Activated CD4-positive, alpha-beta memory T cell treated with anti-CD3 and anti-CD28 coated beads, Interleukin-2, amount 10 ng/mL, durations not matched to agents 7 days and 5 days (primary cell): ENCODE results near the gene B4GALNT3. TPM values are rescaled to one million over a fixed set of nuclear protein-coding genes. Genes with fewer than 3 reads are reported as not detected.

Source experiments
- CTCF ChIA-PET: fragments of 350-600 bp; sonication (Branson Sonifier 250); formaldehyde crosslinking; loops from one replicate; lab custom pipeline; 2021; ENCODE audit warnings: antibody characterized with exemption, inconsistent platforms; lab: Charles Lee
- POLR2A ChIA-PET: fragments of 350-600 bp; sonication (Branson Sonifier 250); formaldehyde crosslinking; loops from one replicate; lab custom pipeline; 2021; ENCODE audit warnings: antibody characterized with exemption; lab: Charles Lee
- DNase-seq: peaks from one replicate; pipeline ENCODE4 v3.0.0-alpha.2; 2020
- H3K27ac Mint-ChIP-seq: one replicate; pipeline ENCODE4 v1.8.0; 2021; ENCODE audit warnings: mild to moderate bottlenecking, mixed read lengths
- H3K27me3 Mint-ChIP-seq: one replicate; pipeline ENCODE4 v1.8.0; 2021; ENCODE audit warnings: mixed read lengths
- H3K36me3 Mint-ChIP-seq: one replicate; pipeline ENCODE4 v1.8.0; 2021; ENCODE audit warnings: low read depth, mixed read lengths
- H3K4me1 Mint-ChIP-seq: one replicate; pipeline ENCODE4 v1.8.0; 2021; ENCODE audit warnings: mixed read lengths
- H3K4me3 Mint-ChIP-seq: one replicate; pipeline ENCODE4 v1.8.0; 2021; ENCODE audit warnings: mild to moderate bottlenecking, mixed read lengths
- H3K9me3 Mint-ChIP-seq: one replicate; pipeline ENCODE4 v1.8.0; 2021; ENCODE audit warnings: mixed read lengths
- total RNA-seq, 2 experiments: library from RNA; stranded (reverse); gene quantifications; one replicate each; pipeline ENCODE4 v1.2.3, GENCODE V29; 2021

The B4GALNT3 gene
- total RNA-seq, 2 experiments from 2014 or later: 0.68 to 0.88 TPM

DNA sequence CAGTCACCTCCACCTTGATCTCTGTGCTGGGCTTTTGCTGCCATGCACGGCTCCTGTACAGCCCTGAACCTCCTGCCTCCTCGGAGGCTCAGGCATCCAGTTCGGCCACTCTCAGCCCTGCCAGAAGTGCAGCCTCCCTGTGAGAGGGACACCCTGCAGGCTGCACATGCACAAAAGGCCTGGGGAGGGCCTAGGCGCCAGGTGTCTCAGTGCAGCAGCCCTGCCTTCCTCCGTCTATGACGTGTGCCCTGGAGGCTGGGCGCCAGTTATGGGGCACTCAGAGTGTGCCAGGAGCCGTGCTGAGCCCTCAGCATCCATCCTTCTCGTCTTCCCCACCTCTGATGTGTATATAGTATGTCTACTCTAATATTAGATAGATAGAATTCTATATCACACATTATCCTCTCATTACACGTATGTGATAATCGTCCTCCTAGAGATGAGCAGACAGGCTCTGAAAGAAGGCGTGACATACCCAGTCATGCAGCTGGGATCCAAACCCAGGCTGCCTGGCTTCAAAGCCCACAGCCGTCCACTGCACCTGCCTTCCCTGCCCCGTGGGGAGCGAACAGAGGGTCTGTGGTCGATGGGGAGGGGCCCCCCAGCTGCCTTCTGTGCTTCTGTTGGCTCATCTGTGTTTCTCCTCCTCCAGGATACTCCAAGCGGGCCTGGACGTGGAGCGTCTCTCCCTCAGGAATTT lies 101.1 kb downstream of the B4GALNT3 start:
- peaks cover 46% of the 10 kb centered on the region for H3K4me1 Mint-ChIP-seq
- DNase-seq: no peak
- H3K9me3 Mint-ChIP-seq: no peaks in the 10 kb centered on the region
- POLR2A ChIA-PET: no interaction called here
- H3K27ac Mint-ChIP-seq: no peak overlapping the region
- no peak overlapping the region for H3K4me3 Mint-ChIP-seq
- peaks cover 10% of the 10 kb centered on the region for H3K36me3 Mint-ChIP-seq
- peaks cover 8% of the 10 kb centered on the region for H3K27me3 Mint-ChIP-seq
- CTCF ChIA-PET: no interaction called here

GRCh38 chr12:561391-561705 lies 101.6 kb downstream of the B4GALNT3 start:
- Mint-ChIP-seq H3K4me1 (peaks cover 52% of the 10 kb centered on the region), H3K9me3 (no peaks in the 10 kb centered on the region), H3K27ac (no peak overlapping the region), H3K4me3 (no peak overlapping the region), H3K36me3 (peaks cover 10% of the 10 kb centered on the region), H3K27me3 (peaks cover 8% of the 10 kb centered on the region)
- POLR2A ChIA-PET: no interaction called here
- DNase-seq: no peak
- CTCF ChIA-PET: no interaction called here

- H3K4me1 Mint-ChIP-seq: peaks cover 58% of the 10 kb centered on the region
- ChIA-PET POLR2A (no interaction called here), CTCF (no interaction called here)
- peaks cover 10% of the 10 kb centered on the region for H3K36me3 Mint-ChIP-seq
- H3K27ac Mint-ChIP-seq: peak overlapping the region; percentile 67
- H3K4me3 Mint-ChIP-seq: no peak overlapping the region
- peaks cover 8% of the 10 kb centered on the region for H3K27me3 Mint-ChIP-seq
- no peaks in the 10 kb centered on the region for H3K9me3 Mint-ChIP-seq
- DNase-seq: no peak
Measured at GRCh38 chr12:561908-562593, 102.3 kb downstream of the B4GALNT3 start.

DNA sequence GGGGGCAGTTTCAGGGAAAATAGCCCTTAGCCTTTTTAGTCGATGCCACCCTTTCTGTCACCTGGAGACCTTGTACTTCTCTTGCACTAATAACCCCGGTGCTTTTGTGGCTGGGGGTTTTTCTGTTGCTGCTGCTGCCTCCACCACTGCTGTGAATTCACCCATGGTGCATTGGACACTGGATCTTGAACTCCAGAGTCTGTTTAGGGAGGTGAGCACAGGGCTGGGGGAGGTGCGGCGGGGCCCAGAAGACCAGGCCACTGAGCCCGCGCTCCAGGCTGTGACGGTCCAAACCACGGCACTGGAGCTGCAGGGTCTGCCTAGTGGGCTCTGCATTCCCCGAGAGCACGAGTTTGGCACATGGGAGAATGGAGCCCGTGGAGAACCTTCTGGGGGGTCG lies 102.9 kb downstream of the B4GALNT3 start:
- no peak for DNase-seq
- Mint-ChIP-seq H3K27me3 (peaks cover 8% of the 10 kb centered on the region), H3K4me1 (peaks cover 63% of the 10 kb centered on the region), H3K9me3 (no peaks in the 10 kb centered on the region), H3K27ac (peak overlapping the region; percentile 88), H3K4me3 (peak overlapping the region; percentile 74), H3K36me3 (peaks cover 10% of the 10 kb centered on the region)
- CTCF ChIA-PET: no interaction called here
- POLR2A ChIA-PET: no interaction called here

DNA sequence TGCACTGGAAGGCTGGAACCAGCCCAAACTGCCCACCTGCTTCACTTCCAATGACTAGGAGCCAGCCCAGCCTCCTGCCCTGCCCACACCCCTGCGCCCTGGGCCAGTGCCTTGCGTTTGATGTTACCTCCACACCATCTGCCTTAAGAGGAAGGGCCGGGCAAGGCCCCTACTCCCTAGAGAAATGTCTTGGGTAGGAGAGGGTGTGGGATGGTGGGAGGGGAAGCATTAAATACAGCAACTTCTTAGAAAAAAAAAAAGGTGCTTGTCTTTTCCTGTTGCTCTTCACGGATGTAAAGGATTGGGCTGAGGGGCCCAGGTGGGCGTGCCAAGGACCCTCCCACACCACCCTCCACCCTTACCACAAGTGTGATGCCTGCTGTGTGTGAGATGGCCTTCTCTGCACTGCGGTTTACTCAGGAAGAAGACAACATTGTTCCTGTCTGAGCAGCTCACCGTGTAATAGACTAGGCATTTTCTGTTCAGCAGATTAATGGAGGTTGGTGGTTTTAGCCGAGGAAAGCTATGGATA lies 103.6 kb downstream of the B4GALNT3 start:
- DNase-seq: peak; percentile 78
- H3K27ac Mint-ChIP-seq: peak overlapping the region; percentile 88

DNA sequence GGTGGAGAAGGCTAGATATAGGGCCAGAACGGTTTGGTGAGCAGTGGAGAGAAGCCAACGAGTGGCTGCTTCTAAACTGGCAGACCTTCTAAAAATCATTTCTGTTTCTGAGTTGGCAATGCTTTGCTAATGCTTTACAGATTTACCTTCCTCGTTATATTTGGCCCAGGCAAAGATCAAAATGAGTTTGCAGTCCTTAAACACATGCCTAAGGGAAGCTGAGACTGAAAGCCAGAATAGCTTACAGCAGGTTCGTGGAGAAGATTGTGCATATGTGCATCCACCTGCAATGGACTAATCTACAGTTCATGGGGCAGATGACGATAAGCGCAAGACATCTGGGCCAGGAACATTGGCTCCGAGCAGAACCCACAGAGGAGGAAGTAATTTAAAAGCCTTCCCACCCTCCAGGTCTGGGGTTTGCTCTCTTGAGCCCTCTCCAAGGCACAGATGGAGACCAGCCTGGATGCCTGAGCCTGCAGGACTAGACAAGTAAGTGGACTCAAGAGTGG lies 104.1 kb downstream of the B4GALNT3 start:
- peaks cover 8% of the 10 kb centered on the region for H3K27me3 Mint-ChIP-seq
- peaks cover 10% of the 10 kb centered on the region for H3K36me3 Mint-ChIP-seq
- ChIA-PET CTCF (interaction anchor here (0.9 to 1.4 kb wide), 7 partner anchors 9 to 529 kb away, joined by 3 to 6 read pairs (median 3); partner anchors contain the start of gene RAD52), POLR2A (interaction anchor here (0.9 to 1.6 kb wide), 4 partner anchors 8 to 191 kb away, joined by 3 to 9 read pairs (median 4); no protein-coding TSS in a partner anchor)
- H3K4me3 Mint-ChIP-seq: peak overlapping the region; percentile 74
- no peaks in the 10 kb centered on the region for H3K9me3 Mint-ChIP-seq
- DNase-seq: no peak
- peaks cover 71% of the 10 kb centered on the region for H3K4me1 Mint-ChIP-seq
- H3K27ac Mint-ChIP-seq: peak overlapping the region; percentile 88

More for the DNA sequence above, 103.6 kb downstream of the B4GALNT3 start:
- H3K4me1 Mint-ChIP-seq: peaks cover 66% of the 10 kb centered on the region
- H3K4me3 Mint-ChIP-seq: peak overlapping the region; percentile 74
- no peaks in the 10 kb centered on the region for H3K9me3 Mint-ChIP-seq
- H3K27me3 Mint-ChIP-seq: peaks cover 8% of the 10 kb centered on the region
- peaks cover 10% of the 10 kb centered on the region for H3K36me3 Mint-ChIP-seq
- ChIA-PET CTCF (interaction anchor here (0.9 to 1.4 kb wide), 6 partner anchors 9 to 530 kb away, joined by 3 to 6 read pairs (median 3); no protein-coding TSS in a partner anchor), POLR2A (interaction anchor here (0.9 to 1.6 kb wide), 4 partner anchors 9 to 192 kb away, joined by 3 to 9 read pairs (median 4); no protein-coding TSS in a partner anchor)

- peaks cover 78% of the 10 kb centered on the region for H3K4me1 Mint-ChIP-seq
Measured at GRCh38 chr12:565161-565560, 105.4 kb downstream of the B4GALNT3 start.

DNA sequence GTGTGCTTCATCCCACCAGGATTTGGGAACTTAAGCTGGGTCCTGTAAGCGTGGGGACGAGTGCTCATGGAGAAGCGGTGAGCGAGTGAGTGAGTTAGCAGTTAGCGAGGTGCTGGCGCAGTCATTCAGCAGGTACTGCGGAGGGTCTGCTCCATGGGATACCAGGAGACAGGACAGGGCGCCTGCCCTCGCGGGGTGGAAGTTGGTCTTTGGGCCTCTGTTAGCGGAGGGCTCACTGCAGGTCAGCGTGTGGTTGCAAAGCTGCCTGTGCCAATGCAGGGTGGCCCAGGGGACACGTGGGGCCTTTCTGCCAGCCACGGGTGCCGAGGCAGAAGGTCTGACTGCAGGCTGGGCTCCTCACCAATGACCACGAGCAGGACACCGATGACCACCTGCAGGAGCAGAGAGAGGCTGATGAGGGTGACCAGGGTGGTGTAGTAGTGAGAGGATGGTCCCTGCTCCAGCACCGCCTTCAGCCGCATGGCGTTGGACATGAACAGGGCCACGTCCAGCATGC lies 105.9 kb downstream of the B4GALNT3 start:
- DNase-seq: no peak
- POLR2A ChIA-PET: no interaction called here
- CTCF ChIA-PET: interaction anchor here (1.1 to 2.4 kb wide), 2 partner anchors 10 to 185 kb away, joined by 4 to 18 read pairs; no protein-coding TSS in a partner anchor
- Mint-ChIP-seq H3K36me3 (peaks cover 10% of the 10 kb centered on the region), H3K4me3 (peak overlapping the region; percentile 6), H3K4me1 (peaks cover 78% of the 10 kb centered on the region), H3K27ac (no peak overlapping the region), H3K9me3 (no peaks in the 10 kb centered on the region), H3K27me3 (no peaks in the 10 kb centered on the region)

More at GRCh38 chr12:565161-565560, 105.4 kb downstream of the B4GALNT3 start:
- Mint-ChIP-seq H3K27ac (no peak overlapping the region), H3K27me3 (peaks cover under 1% of the 10 kb centered on the region), H3K9me3 (no peaks in the 10 kb centered on the region), H3K36me3 (peaks cover 10% of the 10 kb centered on the region), H3K4me3 (peak overlapping the region; percentile 1)
- POLR2A ChIA-PET: no interaction called here
- CTCF ChIA-PET: interaction anchor here (0.5 to 2.4 kb wide), 5 partner anchors 9 to 385 kb away, joined by 3 to 18 read pairs (median 4); partner anchors contain the start of gene RAD52
- no peak for DNase-seq

DNA sequence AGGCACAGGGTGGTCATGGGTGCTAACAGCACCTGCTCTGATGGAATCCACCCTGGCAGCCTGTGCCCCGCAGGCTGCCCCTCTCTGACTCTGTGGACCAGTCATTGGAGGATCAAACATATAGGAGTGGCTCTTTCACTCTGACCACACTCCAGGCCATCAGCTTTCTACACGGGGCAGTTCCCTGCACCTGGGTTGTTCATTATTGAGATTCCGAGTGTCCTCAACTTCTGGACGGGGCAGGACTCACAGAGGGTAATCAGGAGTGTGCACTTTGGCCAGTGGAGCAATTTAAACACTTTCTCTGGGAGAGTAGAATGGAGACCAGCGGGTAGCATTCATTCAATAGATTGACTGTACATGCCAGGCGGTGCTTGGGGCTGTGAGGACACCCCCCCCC lies 108.7 kb downstream of the B4GALNT3 start:
- Mint-ChIP-seq H3K27ac (no peak overlapping the region), H3K9me3 (no peaks in the 10 kb centered on the region), H3K4me1 (peaks cover 82% of the 10 kb centered on the region), H3K4me3 (no peak overlapping the region), H3K36me3 (peaks cover 18% of the 10 kb centered on the region), H3K27me3 (no peaks in the 10 kb centered on the region)
- DNase-seq: no peak
- ChIA-PET CTCF (interaction anchor here (1.0 to 5.7 kb wide), 5 partner anchors 12 to 381 kb away, joined by 3 to 50 read pairs (median 3); partner anchors contain the start of genes RAD52 and WNK1), POLR2A (no interaction called here)

DNA sequence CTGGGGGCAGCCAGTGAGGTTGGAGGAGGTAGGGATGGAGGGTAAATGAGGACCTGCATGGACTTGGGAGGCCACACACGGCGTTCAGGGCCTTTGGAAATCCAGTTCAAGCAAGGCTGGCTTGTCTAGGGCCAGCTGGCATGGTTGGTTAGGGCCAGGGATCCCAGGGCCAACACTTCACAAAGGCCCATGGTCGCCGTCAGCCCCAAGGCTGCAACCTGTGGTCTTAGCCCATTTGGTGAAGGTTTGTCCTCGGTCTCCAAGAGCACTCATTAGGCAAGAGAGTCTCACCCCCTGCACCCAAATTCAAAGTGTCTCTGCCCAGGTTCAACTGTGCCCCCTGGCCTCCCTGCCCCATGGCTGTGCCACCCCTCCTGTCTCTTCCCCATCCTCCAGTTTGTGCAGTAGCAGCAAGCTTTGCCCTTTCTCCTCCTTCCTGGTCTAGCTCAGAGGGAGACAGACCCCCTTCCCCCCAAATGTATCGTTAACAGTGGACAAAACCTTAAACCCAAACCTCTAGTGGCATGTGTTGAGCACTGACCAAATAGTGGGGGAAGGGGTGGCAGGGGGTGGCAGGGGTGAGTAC lies 109.4 kb downstream of the B4GALNT3 start:
- H3K4me1 Mint-ChIP-seq: peaks cover 78% of the 10 kb centered on the region
- POLR2A ChIA-PET: interaction anchor here (1.9 to 4.9 kb wide), 2 partner anchors 183 to 380 kb away, joined by 7 to 32 read pairs; partner anchors contain the start of genes RAD52 and WNK1
- no peaks in the 10 kb centered on the region for H3K27me3 Mint-ChIP-seq
- no peaks in the 10 kb centered on the region for H3K9me3 Mint-ChIP-seq
- no peak overlapping the region for H3K27ac Mint-ChIP-seq
- DNase-seq: no peak
- peaks cover 17% of the 10 kb centered on the region for H3K36me3 Mint-ChIP-seq
- no peak overlapping the region for H3K4me3 Mint-ChIP-seq
- CTCF ChIA-PET: interaction anchor here (0.5 to 5.7 kb wide), 23 partner anchors 11 to 1014 kb away, joined by 3 to 50 read pairs (median 3); partner anchors contain the start of genes RAD52 and WNK1

DNA sequence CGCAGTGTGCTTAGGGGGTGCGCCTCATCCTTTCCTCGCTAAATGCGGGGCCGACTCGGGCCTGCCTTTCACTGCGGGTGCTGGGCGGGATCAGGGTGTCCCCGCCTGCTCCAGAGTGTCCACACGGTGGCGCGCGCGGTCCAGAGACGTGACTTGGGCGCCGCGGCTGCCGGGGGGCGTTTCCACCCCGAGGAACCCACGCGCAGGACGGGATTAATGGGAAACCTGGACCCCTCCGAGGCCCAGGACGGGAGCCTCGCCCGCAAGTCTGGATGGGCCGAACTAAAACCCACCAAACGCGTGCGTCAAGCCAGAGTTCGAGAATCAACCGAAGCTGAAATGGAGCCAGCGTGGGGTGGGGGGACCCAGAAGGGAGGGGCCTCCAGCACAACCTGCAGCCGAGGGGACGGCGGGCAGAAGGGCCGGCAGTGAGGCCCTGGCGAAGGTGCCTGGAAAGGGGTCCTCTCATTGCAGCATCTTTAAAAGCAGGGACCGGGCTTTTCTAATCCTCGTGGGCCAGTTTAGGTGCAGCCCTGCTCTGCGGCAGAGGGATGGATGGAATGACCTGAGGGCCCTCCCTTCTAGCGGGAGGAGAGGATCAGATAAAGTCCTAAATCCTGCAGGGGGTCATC lies 110.2 kb downstream of the B4GALNT3 start:
- peak; percentile 87 for DNase-seq
- no peaks in the 10 kb centered on the region for H3K9me3 Mint-ChIP-seq
- H3K36me3 Mint-ChIP-seq: peaks cover 14% of the 10 kb centered on the region
- ChIA-PET CTCF (interaction anchor here (0.5 to 5.7 kb wide), 24 partner anchors 12 to 1013 kb away, joined by 3 to 50 read pairs (median 4); partner anchors contain the start of genes RAD52 and WNK1), POLR2A (interaction anchor here (1.1 to 4.9 kb wide), 4 partner anchors 182 to 379 kb away, joined by 3 to 32 read pairs (median 6); partner anchors contain the start of genes RAD52 and WNK1)
- no peaks in the 10 kb centered on the region for H3K27me3 Mint-ChIP-seq
- peaks cover 78% of the 10 kb centered on the region for H3K4me1 Mint-ChIP-seq
- H3K4me3 Mint-ChIP-seq: peak overlapping the region; percentile 78
- H3K27ac Mint-ChIP-seq: peak overlapping the region; percentile 10
